GM21447 (cell line): Measurements from ENCODE around the gene DESI2.
"Not testable (repeated sequence)": the region's sequence is repeated elsewhere in the genome, so short reads cannot be mapped to it uniquely, and the experiment has no call there.

Source experiments
- ATAC-seq: cut with Tn5 transposase; IDR thresholded peaks from one replicate; pipeline ENCODE4 v1.9.1; 2021; ENCODE audit not compliant: unreplicated experiment

The DESI2 gene

DNA sequence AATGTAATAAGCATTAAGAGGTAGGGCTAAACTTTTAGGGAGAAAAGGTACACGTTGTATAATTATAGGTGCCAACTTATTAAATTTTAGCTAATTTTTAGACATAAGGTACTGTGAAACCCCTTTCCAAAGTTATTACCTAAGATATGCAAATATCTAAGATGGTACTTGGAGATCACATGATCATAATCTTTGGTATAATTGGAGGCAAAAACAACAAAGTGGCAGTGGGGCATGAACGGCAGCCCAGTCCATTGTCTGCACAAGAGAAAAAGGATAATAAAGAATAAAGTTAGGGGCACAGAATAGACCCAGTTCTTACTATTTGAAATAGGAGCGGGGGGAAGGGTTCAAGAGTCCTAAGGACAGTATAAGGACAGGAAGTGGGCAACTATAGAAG, 51.2 kb downstream of the DESI2 start:
- ATAC-seq, result no peak

DNA sequence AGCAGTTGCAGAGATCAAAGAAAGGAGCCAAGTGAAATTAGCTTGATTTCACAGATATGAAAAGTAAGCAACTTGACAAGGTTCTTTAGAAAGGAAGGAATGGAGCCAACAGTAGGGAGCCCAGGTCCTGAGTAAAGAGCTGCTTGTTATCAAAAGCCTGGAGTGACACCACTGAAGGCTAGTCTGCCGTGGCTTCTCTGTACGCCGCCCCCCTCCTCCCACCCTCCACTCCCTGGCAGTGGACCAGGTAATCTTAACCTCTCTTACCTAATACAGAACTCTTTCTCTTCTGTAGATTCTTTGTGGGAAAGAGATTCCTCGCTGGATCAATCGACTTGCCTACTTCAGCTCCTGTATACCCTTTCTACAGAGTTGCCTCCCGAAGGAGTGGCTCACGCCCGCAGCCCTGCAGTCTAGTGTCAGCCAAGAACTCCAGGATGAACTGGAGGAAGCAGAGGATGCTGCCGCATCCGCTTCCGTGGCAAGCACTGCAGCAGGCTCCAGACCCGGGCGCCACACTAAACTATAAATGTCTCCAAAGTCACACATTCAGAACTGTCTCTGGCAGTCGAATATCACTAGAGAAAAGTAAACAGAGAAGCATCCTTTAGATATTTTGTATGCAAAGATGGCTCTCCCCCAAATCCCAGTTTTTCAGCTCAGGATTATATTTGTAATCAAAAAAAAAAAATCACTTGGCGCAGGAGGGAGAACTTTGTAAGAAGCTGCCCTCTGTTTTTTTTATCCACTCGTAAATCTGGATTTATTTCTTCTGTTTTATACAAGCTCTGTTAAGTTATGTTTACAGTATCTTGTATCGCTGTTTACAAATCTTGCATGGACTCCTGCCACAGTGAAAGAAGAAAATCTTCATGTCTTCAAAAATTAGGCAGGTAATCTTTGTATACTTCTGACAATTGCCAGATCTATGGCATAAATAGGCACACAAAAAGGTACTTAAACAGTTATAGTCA, 52.6 kb downstream of the DESI2 start:
- ATAC-seq, result no peak

DNA sequence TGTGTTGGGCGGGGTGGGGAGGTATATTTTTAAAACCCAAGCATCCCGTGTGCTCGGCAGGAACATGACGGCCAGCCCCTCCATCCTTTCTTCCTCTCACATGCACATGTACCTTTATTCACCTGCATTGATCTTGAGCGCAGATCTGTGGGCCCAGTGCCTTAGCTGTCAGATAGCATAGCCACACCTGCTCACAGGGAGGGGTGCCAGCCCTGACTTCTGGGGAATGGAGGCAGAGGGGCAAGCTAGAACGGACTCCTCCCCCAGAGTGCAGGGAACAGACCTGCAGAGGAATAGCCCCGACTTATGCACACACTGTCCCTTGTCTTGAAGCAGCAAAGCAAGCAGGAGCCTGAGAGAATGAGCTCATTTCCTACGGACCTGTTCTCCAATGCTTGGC, 56.1 kb downstream of the DESI2 start:
- no peak for ATAC-seq

DNA sequence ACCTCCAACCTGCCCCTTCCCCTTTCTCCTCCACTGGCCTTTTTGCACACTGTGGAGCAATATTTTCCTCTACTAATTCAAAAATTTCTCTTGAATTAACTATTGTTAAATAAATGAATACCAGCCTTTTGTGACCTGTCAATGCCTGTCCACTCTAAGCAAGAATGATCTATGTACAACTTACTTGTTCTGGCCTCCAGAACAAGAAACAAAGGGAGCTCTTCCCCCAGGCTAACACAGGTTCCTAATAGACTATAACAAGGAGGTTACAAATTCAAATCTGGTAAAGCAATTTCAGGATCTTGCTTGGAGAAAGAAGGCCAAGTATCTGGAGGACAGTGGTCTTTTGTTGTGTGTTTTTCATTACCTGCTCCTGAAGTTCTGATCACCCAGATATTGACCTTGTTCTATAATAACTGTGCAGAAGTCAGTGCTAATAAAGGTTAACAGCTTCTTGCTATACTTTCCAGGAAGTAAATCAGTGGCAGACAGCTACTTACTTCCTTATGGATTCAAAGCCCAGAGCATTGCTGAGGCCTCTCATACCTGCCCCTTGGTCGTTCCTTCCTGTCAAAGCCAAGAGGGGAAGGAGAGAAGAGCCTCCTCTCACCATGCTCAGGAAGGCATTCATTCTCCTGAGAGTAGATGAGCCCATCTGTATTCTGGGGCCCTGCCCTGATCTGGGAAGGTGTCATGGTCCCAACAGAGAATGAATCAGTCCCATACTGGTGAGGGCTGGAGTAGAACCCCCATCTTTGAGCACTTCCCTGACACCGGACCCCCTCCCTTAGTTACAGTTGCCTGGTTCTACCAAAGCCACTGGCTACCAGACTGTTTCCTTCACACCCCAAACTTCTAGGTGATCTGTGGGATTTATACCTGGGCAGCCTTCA, 56.8 kb downstream of the DESI2 start:
- ATAC-seq, result no peak

DNA sequence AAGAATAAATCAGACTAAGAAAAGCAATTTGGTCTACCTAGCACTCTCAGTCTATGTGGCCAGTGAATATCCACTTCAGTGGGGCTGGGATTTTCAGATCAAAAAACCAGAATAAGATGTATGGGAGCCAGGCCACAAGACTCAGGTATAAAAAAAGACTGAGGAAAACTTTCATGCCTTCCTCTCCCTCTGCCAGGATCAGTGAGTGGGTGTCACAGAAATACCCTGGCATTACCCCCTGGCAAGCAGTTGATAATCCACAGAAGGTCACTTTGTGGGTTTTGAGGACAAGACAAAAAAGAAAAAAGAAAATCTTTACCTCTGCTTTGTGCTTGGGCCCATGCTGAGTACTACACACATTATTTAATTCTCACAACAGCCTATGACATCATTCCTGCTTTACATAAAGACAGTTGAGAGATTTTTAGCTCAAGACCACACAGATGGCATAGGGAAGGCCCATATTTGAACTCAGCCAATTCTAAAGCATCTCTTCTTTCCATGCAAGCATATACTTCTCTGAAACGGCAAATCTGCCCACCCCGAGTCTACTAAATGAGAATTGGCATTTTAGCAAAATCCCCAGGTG, 57.6 kb downstream of the DESI2 start:
- no peak for ATAC-seq

DNA sequence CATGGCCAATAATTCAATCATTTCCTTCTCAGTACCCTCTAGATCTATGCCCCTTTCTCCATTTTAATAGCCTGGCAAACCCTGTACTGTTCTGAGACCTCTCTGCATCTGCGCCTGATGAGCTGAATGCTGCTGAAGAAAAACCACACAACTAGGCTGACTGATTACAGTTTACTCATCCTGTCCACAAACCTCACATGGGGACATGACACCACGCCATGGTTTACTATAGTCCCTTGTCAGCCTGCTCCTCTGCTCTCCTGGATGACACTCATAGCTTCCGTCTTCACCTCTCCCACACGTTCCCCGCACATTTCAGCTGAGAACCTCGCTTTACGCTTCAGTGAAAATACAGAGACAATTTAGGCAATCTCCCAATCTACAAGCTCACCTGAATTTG, 59.7 kb downstream of the DESI2 start:
- ATAC-seq, result no peak

DNA sequence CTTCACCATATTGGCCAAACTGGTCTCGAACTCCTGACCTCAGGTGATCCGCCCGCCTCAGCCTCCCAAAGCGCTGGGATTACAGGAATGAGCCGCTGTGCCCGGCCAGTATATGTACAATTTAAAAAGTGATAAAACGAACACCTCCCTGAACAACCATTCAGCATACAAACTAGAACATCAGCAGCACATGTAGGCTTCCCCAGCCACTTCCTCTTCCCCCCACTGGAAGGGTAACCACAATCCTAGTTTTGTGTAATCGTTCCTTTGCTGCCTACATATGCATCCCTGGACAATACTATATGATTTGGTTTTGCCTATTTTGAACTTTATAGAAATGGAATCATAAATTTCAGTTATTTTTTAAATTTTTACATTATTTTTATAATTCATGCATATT, 60.4 kb downstream of the DESI2 start:
- ATAC-seq, result no peak

DNA sequence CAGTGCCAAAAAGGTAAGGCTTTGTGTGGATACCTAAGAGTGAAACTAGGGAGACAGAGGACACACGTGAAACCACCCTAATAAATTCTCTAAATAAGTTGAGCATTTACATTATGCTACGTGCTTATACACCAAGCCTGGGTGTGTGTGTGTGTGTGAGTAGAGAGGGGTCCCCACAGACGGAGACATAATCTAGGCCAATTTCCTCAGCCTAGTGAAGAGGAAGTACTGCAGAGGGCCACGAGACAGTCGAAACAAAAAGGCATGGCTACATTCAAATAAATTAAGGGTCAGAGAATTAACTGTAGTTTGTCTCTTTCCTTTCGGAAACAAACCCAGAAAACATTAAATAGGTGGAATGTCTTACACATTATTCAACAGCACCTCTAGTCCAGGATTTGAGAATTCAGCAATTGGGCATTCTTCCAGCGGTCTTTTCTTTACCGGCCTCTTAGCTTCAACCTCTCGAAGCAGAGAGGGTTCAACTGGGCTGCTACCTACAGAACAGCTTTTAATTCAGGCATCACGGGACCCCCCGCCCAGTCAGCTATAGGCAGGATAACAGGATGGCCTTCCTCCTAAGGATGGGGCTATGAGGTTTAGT, 75.0 kb downstream of the DESI2 start:
- ATAC-seq, result no peak

DNA sequence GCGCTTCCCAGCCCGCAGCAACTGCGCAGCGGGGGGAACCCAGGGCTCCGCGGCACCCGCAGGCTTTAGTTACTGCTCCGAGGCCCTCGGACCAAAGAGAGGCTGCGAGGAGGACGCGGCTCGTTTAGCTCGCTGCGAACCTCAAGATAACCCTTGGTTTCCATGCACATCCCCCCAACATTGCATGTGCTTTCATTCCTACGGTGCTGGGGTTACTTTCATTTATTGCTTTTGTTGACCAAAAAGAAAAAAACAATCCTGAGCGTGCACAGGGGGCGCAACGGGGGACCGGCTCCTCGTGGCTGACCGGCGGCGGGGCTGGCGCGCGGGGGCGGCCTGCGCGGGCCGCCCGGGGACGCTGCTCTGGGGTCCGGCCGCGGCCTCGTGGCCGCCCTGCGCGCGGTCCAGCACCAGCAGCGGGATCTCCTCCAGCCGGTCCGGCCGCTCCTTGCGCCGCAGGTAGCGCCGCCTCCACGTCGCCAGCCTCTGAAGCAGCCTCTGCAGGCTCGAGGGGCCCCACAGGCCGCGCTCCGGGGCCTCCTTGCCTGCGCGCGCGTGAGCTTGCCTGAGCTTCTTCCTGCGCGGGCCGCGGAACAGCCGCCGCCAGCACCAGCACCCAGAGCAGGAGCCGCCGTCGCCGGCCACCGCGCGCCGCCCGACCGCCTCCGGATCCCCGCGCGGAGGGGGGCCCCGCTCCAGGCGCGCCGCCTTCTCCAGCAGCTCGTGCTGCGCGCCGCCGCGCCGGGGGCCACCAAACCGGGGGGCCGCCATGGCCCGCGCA, 77.4 kb downstream of the DESI2 start:
- ATAC-seq, result no peak

DNA sequence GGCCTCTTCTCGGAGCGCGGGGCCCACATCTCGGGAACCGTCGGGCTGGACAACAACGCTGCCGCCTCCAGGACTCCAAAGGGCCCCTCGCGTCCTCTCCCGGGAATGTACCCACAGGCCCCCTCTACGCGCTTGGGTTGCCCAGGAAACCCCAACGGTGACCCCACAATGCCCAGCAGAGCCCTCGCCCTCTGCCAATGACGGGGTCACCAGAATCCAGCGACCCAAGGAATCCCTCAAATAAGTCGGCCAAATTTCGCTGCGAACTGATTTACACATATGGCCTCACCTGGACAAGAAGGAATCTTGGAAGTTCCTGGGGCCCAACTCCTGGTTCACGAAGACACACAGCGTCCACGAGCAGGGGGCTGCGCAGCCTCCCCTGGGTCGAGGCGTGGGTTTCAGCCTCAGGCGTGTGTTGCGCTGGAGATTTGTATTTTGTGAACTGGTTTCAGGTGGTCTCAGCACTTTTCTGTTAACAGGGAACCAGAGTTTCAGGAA, 78.1 kb downstream of the DESI2 start:
- ATAC-seq, result no peak

DNA sequence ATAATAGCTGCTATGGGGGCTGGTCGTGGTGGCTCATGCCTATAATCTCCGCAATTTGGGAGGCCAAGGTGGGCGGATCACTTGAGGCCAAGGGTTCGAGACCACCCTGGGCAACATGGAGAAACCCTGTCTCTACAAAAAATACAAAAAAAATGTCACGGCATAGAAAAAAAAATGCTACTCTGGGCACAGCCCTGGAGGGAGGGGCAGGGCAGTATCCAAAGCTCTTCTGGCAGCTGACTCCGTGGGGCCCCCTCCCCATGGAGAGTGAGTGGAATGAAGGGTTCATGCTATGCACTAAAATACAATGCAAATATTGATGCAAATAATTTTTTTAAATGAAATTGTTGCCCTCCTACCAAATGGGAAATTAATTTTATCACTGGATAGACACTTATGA, 78.7 kb downstream of the DESI2 start:
- no peak for ATAC-seq

DNA sequence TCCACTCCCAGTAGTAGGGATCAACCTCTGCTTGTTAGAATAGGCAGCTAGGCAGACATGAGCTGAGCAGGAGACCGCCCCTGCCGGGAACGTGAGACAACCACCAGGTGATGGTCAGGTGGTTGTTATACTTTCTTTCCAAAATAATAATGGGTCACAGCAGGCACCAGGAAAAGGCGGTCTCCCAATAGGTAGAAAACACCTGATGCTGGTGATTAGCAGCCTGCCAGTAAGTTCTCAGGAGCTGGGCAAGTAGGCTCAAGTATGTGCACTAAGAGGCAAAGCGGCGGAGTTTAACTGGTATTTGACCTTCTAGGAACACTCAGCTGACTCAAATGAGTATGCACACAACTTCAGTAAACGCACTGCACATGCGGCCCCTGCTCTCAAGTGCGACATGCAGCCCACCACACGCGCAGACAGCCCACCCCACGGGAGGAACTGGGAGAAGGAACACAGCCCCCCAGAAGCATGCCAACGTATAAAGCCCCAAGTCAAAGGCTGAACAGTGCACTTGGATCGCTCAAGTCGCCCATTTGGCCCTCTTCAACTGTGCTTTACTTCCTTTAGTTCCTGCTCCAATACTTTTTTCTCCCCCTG, 80.0 kb downstream of the DESI2 start:
- ATAC-seq, result no peak

DNA sequence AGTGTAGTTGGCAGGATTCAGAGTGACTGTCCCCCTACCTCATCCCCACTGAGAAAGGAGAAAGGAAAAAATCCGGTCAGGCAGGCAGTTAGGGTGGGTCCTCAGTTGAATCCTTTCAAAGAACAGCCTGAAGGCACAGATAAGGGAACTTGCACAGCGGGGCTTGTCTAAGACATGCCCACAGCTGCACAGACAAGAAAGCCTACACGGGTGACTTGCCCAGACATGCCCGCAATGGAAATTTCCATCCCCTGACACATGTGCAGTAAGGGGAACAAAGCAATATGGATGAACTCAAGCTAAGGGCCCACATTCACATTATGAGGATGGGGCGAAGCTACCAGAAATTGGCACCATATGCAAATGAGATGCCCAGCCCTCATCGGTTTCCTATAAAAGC, 82.5 kb downstream of the DESI2 start:
- ATAC-seq, result no peak

DNA sequence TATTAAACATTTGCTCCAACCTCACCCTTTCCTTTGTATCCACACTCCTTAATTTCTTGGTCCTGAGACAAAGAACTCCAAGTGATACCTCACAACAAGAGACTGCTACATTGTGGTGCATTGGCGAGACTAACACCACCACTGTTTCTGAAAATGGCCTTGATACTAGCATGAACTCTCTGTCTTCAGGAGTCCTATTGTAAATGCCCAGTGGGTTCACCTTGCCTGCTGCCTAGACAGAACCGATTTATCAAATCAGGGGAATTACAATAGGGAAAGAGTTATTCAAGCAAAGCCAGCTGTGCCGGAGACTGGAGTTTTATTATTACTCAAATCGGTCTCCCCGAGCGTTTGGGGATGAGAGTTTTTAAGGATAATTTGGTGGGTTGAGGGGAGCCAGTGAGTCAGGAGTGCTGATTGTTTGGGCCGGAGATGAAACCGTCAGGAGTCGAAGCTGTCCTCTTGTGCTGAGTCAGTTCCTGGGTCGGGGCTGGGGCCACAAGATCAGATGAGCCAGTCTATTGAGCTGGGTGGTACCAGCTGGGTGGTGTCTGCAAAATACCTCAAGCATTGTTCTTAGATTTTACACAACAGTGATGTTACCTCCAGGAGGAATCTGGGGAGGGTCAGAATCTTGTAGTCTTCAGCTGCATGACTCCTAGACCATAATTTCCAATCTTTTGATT, 83.1 kb downstream of the DESI2 start:
- ATAC-seq, result no peak

DNA sequence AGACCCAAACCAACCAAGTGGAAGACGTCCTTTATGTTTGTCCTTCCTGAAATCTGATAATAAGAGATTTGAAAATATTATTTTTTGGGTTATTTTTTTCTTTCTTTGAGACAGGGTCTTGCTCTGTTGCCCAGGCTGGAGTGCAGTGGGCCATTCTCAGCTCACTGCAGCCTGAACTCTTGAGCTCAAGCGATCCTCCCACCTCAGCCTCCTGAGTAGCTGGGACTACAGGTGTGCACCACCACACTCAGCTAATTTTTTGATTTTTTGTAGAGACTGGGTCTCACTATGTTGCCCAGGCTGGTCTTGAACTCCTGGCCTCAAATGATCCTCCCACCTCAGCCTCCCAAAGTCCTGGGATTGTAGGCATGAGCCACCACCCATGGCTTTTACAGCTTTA, 86.2 kb downstream of the DESI2 start:
- ATAC-seq, result not testable (repeated sequence)

DNA sequence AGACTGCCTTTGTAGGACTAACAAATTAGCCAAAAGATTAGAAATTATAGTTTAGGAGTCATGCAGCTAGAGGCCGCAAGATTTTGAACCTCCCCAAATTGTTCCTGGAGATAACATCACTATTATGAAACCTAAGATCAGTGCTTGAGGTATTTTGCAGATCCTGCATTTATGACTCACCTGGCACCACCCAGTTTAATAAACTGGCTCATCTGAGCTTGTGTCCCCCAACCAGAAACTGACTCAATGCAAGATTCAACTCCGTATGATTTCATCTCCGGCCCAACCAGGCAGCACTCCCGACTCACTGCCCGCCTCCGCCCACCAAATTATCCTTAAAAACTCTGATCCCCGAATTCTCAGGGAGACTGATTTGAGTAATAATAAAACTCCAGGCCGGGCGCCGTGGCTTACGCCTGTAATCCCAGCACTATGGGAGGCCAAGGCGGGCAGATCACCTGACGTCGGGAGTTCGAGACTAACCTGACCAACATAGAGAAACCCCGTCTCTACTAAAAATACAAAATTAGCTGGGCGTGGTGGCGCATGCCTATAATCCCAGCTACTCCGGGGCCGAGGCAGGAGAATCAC, 87.2 kb downstream of the DESI2 start:
- not testable (repeated sequence) for ATAC-seq

DNA sequence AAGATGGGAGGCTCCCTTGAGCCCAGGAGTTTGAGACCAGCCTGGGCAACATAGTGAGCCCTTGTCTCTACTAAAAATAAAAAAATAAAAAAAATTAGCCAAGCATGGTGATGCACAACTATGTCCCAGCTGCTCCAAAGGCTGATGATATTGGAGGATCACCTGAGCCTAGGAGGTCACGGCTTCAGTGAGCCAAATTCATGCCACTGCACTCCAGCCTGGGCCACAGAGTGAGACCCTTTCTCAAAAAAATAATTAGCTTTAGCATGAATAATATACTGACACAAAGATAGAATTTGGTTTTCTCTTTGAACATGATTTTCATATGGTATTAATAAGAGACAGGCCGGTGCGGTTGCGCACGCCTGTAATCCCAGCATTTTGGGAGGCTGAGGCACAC, 88.8 kb downstream of the DESI2 start:
- no peak for ATAC-seq

DNA sequence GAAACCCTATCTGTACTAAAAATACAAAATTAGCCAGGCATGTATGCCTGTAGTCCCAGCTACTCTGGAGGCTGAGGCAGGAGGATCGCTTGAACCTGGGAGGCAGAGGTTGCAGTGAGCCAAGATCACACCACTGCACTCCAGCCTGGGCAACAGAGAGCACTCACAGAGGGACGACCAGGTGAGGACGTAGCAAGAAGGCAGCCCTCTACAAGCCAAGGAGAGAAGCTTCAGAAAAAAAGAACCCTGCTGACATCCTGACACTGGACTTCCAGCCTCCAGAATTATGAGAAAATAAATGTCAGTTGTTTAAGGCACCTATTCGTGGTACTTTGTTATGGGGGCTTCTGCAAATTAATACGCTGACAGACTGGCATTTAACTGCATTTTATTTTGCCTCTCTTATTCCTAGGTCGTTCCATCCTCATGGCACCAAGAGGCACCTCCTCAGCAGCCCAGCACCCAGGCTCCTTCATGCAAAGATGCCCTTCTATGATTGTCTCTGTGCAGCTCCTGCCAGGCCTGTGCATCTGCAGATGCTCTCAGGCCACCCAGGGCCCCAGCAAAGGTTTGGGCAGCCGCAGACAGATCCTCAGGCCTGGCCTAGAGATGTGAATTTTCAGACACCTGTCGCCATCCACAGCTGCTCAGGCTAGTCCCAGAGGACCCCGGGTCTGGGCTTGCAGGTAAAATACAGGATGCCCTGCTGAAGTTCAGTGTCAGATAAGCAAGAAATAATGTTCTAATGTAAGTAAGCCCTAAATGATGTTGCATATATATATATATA, 96.5 kb downstream of the DESI2 start:
- no peak for ATAC-seq
